ENCODE results near the gene EIF4A2. TPM values are rescaled to one million over a fixed set of nuclear protein-coding genes. Genes with fewer than 3 reads are reported as not detected.
"Not testable (repeated sequence)": the region's sequence is repeated elsewhere in the genome, so short reads cannot be mapped to it uniquely, and the experiment has no call there.

Gene EIF4A2
- total RNA-seq, 1 experiment from 2014 or later = 446 TPM

- CTCF ChIA-PET = interaction anchor here (0.6 to 0.8 kb wide), 4 partner anchors 202 to 278 kb away, joined by 3 to 5 read pairs (median 4); no protein-coding TSS in a partner anchor
- BruUV-seq (replicated peaks) = no TSS peak
- POLR2A ChIA-PET (ENCODE audit: unreplicated experiment) = no interaction called here
- no peak for TF ChIP-seq EZH2 (IDR thresholded peaks at IDR 0.05; ENCODE audit: low read depth)
- TF ChIP-seq, protein P1, sequence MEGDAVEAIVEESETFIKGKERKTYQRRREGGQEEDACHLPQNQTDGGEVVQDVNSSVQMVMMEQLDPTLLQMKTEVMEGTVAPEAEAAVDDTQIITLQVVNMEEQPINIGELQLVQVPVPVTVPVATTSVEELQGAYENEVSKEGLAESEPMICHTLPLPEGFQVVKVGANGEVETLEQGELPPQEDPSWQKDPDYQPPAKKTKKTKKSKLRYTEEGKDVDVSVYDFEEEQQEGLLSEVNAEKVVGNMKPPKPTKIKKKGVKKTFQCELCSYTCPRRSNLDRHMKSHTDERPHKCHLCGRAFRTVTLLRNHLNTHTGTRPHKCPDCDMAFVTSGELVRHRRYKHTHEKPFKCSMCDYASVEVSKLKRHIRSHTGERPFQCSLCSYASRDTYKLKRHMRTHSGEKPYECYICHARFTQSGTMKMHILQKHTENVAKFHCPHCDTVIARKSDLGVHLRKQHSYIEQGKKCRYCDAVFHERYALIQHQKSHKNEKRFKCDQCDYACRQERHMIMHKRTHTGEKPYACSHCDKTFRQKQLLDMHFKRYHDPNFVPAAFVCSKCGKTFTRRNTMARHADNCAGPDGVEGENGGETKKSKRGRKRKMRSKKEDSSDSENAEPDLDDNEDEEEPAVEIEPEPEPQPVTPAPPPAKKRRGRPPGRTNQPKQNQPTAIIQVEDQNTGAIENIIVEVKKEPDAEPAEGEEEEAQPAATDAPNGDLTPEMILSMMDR (conservative IDR thresholded peaks at IDR 0.05) = no peak
- no peak for DNase-seq
- no peaks in the 10 kb centered on the region for H3K36me3 ChIP-seq (ENCODE audit: low read depth)
- H3K9me2 ChIP-seq (ENCODE audit: insufficient read depth) = no peaks in the 10 kb centered on the region
- peaks cover 10% of the 10 kb centered on the region for H3K4me1 ChIP-seq (replicated peaks; ENCODE audit: insufficient read depth)
- no peak overlapping the region for H3K4me3 ChIP-seq
- H3F3A ChIP-seq (ENCODE audit: insufficient read depth, low read depth) = peaks cover 10% of the 10 kb centered on the region; the same call in 1 of the 2 replicates
- no peak overlapping the region for H3K27ac ChIP-seq
- H3K79me2 ChIP-seq (ENCODE audit: low read depth) = no peaks in the 10 kb centered on the region; the same call in 1 of the 2 replicates
- H2AFZ ChIP-seq = no peak overlapping the region
- H3K27me3 ChIP-seq (ENCODE audit: insufficient read depth, low read depth) = no peaks in the 10 kb centered on the region
- H3K9me3 ChIP-seq (ENCODE audit: insufficient read depth, low read depth) = no peaks in the 10 kb centered on the region
- H4K20me1 ChIP-seq (ENCODE audit: insufficient read depth) = no peaks in the 10 kb centered on the region
- intact Hi-C loops (cut with micrococcal nuclease; ENCODE audit: unreplicated experiment) = no loop called here
- no peak overlapping the region for H3K4me2 ChIP-seq
These were observed 35.6 kb downstream of the EIF4A2 start for GRCh38 chr3:186818956-186819355.

- peaks cover 10% of the 10 kb centered on the region; the same call in 1 of the 2 replicates for H3F3A ChIP-seq (ENCODE audit: insufficient read depth, low read depth)
- H3K4me3 ChIP-seq = no peak overlapping the region
- intact Hi-C loops (cut with micrococcal nuclease; ENCODE audit: unreplicated experiment) = loop anchor here (1.0 to 5.0 kb wide), 6 partner anchors 206 to 879 kb away; partner anchors contain the start of gene TBCCD1
- H3K4me2 ChIP-seq = no peak overlapping the region
- H3K79me2 ChIP-seq (ENCODE audit: low read depth) = peaks cover 10% of the 10 kb centered on the region
- TF ChIP-seq EZH2 (IDR thresholded peaks at IDR 0.05; ENCODE audit: low read depth) = no peak
- TF ChIP-seq, protein P1 (conservative IDR thresholded peaks at IDR 0.05) = peak; percentile 92
- peaks cover 9% of the 10 kb centered on the region for H3K4me1 ChIP-seq (replicated peaks; ENCODE audit: insufficient read depth)
- no peaks in the 10 kb centered on the region for H3K9me2 ChIP-seq (ENCODE audit: insufficient read depth)
- no peaks in the 10 kb centered on the region for H3K27me3 ChIP-seq (ENCODE audit: insufficient read depth, low read depth)
- H3K36me3 ChIP-seq (ENCODE audit: low read depth) = no peaks in the 10 kb centered on the region
- POLR2A ChIA-PET (ENCODE audit: unreplicated experiment) = interaction anchor here (0.6 kb wide), 1 partner anchor 62 kb away, joined by 4 read pairs; no protein-coding TSS in a partner anchor
- BruUV-seq (replicated peaks) = no TSS peak
- CTCF ChIA-PET = interaction anchor here (0.6 to 2.5 kb wide), 7 partner anchors 14 to 544 kb away, joined by 3 to 16 read pairs (median 4); no protein-coding TSS in a partner anchor
- no peak overlapping the region for H2AFZ ChIP-seq
- no peak overlapping the region for H3K27ac ChIP-seq
- no peaks in the 10 kb centered on the region for H3K9me3 ChIP-seq (ENCODE audit: insufficient read depth, low read depth)
- H4K20me1 ChIP-seq (ENCODE audit: insufficient read depth) = no peaks in the 10 kb centered on the region
- DNase-seq = no peak
These were observed 38.3 kb downstream of the EIF4A2 start for GRCh38 chr3:186821429-186822387.

DNA sequence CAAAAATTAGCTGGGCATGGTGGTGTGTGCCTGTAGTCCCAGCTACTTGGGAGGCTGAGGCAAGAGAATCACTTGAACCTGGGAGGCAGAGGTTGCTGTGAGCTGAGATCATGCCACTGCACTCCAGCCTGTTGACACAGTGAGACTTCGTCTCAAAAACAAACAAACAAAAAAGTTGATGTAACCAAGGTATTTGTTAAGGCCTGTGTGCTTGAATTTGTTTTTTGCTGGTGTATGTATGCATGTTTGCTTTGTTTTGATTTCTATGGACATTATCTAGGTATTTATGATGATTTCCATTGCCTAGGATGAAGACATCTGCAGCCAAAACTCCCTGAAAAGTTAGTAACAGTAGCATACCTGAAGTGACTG, 39.0 kb downstream of the EIF4A2 start:
- H3K27ac ChIP-seq; H4K20me1 ChIP-seq (ENCODE audit: insufficient read depth); H3K4me3 ChIP-seq; DNase-seq; H3F3A ChIP-seq (ENCODE audit: insufficient read depth, low read depth); H3K4me2 ChIP-seq; H3K9me3 ChIP-seq (ENCODE audit: insufficient read depth, low read depth); H2AFZ ChIP-seq; BruUV-seq (replicated peaks); H3K9me2 ChIP-seq (ENCODE audit: insufficient read depth); H3K36me3 ChIP-seq (ENCODE audit: low read depth); H3K4me1 ChIP-seq (replicated peaks; ENCODE audit: insufficient read depth); H3K27me3 ChIP-seq (ENCODE audit: insufficient read depth, low read depth): not testable (repeated sequence)
- POLR2A ChIA-PET (ENCODE audit: unreplicated experiment) = interaction anchor here (0.6 kb wide), 1 partner anchor 63 kb away, joined by 4 read pairs; no protein-coding TSS in a partner anchor
- CTCF ChIA-PET = interaction anchor here (1.1 to 2.5 kb wide), 4 partner anchors 14 to 545 kb away, joined by 3 to 16 read pairs (median 4); no protein-coding TSS in a partner anchor
- peaks cover 10% of the 10 kb centered on the region for H3K79me2 ChIP-seq (ENCODE audit: low read depth)
- intact Hi-C loops (cut with micrococcal nuclease; ENCODE audit: unreplicated experiment) = loop anchor here (5.0 kb wide), 3 partner anchors 255 to 880 kb away; partner anchors contain the start of gene TBCCD1
